K562 (cell line): Measurements from ENCODE around the gene CCR9. TPM values are rescaled to one million over a fixed set of nuclear protein-coding genes. Genes with fewer than 3 reads are reported as not detected.

Experiments
- ATAC-seq: fragments of 200-7000 bp; cut with Tn5 transposase; 3 replicates; pipeline ENCODE4 v1.9.1; 2020; ENCODE audit warnings: moderate library complexity
- BruUV-seq: library from RNA; stranded (reverse); fragments of 400-500 nt; replicated peaks from 2 replicates; lab custom pipeline; 2021; lab: Mats Ljungman, UMichigan
- CTCF ChIA-PET: fragments of 300-600 bp; formaldehyde crosslinking; extraction: SDS; loops from one replicate; lab custom pipeline; 2021; ENCODE audit warnings: low intra/inter-chr PET ratio; lab: Yijun Ruan, JAX
- POLR2A ChIA-PET: fragments of 300-600, 350-650 bp; sonication (Branson Sonifier 250); formaldehyde crosslinking; extraction: SDS; loops from one replicate; lab custom pipeline; 2021; ENCODE audit warnings: antibody characterized with exemption, inconsistent platforms; lab: Yijun Ruan, JAX
- DNase-seq, 4 experiments: peaks; one replicate each; pipeline versions ENCODE4 v3.0.0 to v3.0.0-alpha.2; 2011 to 2018; ENCODE audit warnings: low spot score in 3 of 4, mixed read lengths in 3 of 4; ENCODE audit errors: extremely low read depth in 1 of 4
- FAIRE-seq: peaks from 2 replicates; lab custom pipeline; 2011; peaks lifted over from hg19 to GRCh38; lab: Jason Lieb, UNC
- H2AFZ ChIP-seq: 2 replicates; pipeline ENCODE4 v1.6.0; 2011; ENCODE audit warnings: low read depth, low read length, control low read depth, inconsistent platforms
- H3K27ac ChIP-seq: fragments of 200-600 bp; 3 replicates; pipeline ENCODE4 v1.8.0; 2011; ENCODE audit warnings: low read depth, mild to moderate bottlenecking, control low read depth, inconsistent platforms, low read length, moderate library complexity, mixed read lengths; ENCODE audit errors: extremely low read depth
- H3K27me3 ChIP-seq, 2 experiments: fragments of 300-600 bp in 1 of 2; 2 replicates in 1 of 2; 3 replicates in 1 of 2; pipeline versions ENCODE4 v1.6.0 to v1.8.0; 2011; ENCODE audit warnings: inconsistent platforms in 2 of 2, low read length in 2 of 2, mild to moderate bottlenecking in 1 of 2, mixed read lengths in 1 of 2, moderate library complexity in 1 of 2; ENCODE audit not compliant: control insufficient read depth in 2 of 2, insufficient read depth in 2 of 2
- H3K36me3 ChIP-seq: fragments of 300-600 bp; 3 replicates; pipeline ENCODE4 v1.8.0; 2011; ENCODE audit warnings: mild to moderate bottlenecking, low read length, inconsistent platforms; ENCODE audit not compliant: control insufficient read depth, insufficient read depth
- H3K4me1 ChIP-seq, 2 experiments: fragments of 200-600 bp in 1 of 2; replicated peaks in 1 of 2; 2 replicates in 1 of 2; 3 replicates in 1 of 2; pipeline versions ENCODE4 v1.5.1 to v1.8.0; 2011; ENCODE audit warnings: inconsistent platforms in 2 of 2, low read length in 2 of 2, mild to moderate bottlenecking in 1 of 2, mixed read lengths in 1 of 2, moderate library complexity in 1 of 2; ENCODE audit not compliant: control insufficient read depth in 2 of 2, insufficient read depth in 2 of 2
- H3K4me2 ChIP-seq: 2 replicates; pipeline ENCODE4 v1.6.1; 2011; ENCODE audit warnings: low read length, control low read depth, inconsistent platforms, mixed read lengths; ENCODE audit not compliant: insufficient read depth
- H3K4me3 ChIP-seq: fragments of 200-600 bp; sonication (generic), shearing (Covaris generic); 2 replicates; pipeline ENCODE4 v1.5.1; 2016; ENCODE audit warnings: control low read depth, inconsistent platforms
- H3K79me2 ChIP-seq: fragments of 200-600 bp; 3 replicates; pipeline ENCODE4 v1.8.0; 2011; ENCODE audit warnings: low read length, inconsistent platforms; ENCODE audit not compliant: control insufficient read depth, insufficient read depth
- H3K9ac ChIP-seq, 2 experiments: 2 replicates each; pipeline versions ENCODE4 v1.6.0 to v1.6.1; 2011; ENCODE audit warnings: low read depth in 2 of 2, low read length in 2 of 2, control low read depth in 1 of 2, inconsistent platforms in 1 of 2, mild to moderate bottlenecking in 1 of 2, mixed read lengths in 1 of 2; ENCODE audit not compliant: insufficient read depth in 1 of 2
- H3K9me1 ChIP-seq: one replicate; pipeline ENCODE4 v1.6.0; 2011; ENCODE audit warnings: inconsistent platforms, mild to moderate bottlenecking, low read length, moderate library complexity; ENCODE audit not compliant: control insufficient read depth, insufficient read depth
- H3K9me3 ChIP-seq: replicated peaks from 2 replicates; pipeline ENCODE4 v1.5.1; 2011; ENCODE audit warnings: low read depth, low read length, inconsistent platforms; ENCODE audit not compliant: control insufficient read depth, insufficient read depth
- H4K20me1 ChIP-seq: replicated peaks from 2 replicates; pipeline ENCODE4 v1.6.1; 2011; ENCODE audit warnings: low read length, inconsistent platforms, mixed read lengths; ENCODE audit not compliant: control insufficient read depth, insufficient read depth
- ARNT ChIP-seq, 2 experiments: fragments of 450-650 bp; IDR thresholded peaks; 2 replicates each; pipeline ENCODE4 v1.6.1; 2016; ENCODE audit warnings: mild to moderate bottlenecking in 1 of 2
- CHD2 ChIP-seq: IDR thresholded peaks from 2 replicates; pipeline ENCODE4 v1.6.1; 2011; ENCODE audit warnings: low read depth, low read length
- CHD4 ChIP-seq: fragments of 200-600 bp; sonication (generic); IDR thresholded peaks from 3 replicates; pipeline ENCODE4 v1.6.1; 2012; ENCODE audit warnings: low read depth, mild to moderate bottlenecking, mixed read lengths, low read length, inconsistent platforms; ENCODE audit not compliant: insufficient read depth, insufficient replicate concordance, poor library complexity, severe bottlenecking
- EHMT2 ChIP-seq: fragments of 450-650 bp; IDR thresholded peaks from 2 replicates; pipeline ENCODE4 v1.6.1; 2018; ENCODE audit warnings: antibody characterized with exemption
- GATAD2B ChIP-seq: fragments of 450-650 bp; IDR thresholded peaks from 2 replicates; pipeline ENCODE4 v1.6.1; 2017; ENCODE audit warnings: mild to moderate bottlenecking, borderline replicate concordance
- KDM5B ChIP-seq: fragments of 200-600 bp; sonication (generic); IDR thresholded peaks from 2 replicates; pipeline ENCODE4 v1.6.1; 2012; ENCODE audit warnings: low read depth, mild to moderate bottlenecking, moderate library complexity, low read length, control low read depth, inconsistent platforms; ENCODE audit not compliant: insufficient replicate concordance
- LEF1 ChIP-seq: fragments of 450-650 bp; IDR thresholded peaks from 2 replicates; pipeline ENCODE4 v1.6.1; 2016; ENCODE audit warnings: mild to moderate bottlenecking
- NCOA4 ChIP-seq: fragments of 450-650 bp; IDR thresholded peaks from 2 replicates; pipeline ENCODE4 v1.6.1; 2018; ENCODE audit warnings: mild to moderate bottlenecking; ENCODE audit not compliant: partially characterized antibody
- SRSF1 ChIP-seq: fragments of 200-400 bp; formaldehyde crosslinking; IDR thresholded peaks from 2 replicates; pipeline ENCODE4 v1.6.1; 2017; ENCODE audit warnings: mild to moderate bottlenecking, low read depth, low read length, moderate library complexity
- TAF9B ChIP-seq: fragments of 450-650 bp; IDR thresholded peaks from 2 replicates; pipeline ENCODE4 v1.6.1; 2018; ENCODE audit warnings: mild to moderate bottlenecking; ENCODE audit not compliant: partially characterized antibody
- TARDBP ChIP-seq: fragments of 450-650 bp; IDR thresholded peaks from 2 replicates; pipeline ENCODE4 v1.6.1; 2016
- TOE1 ChIP-seq, 2 experiments: fragments of 450-650 bp in 1 of 2; sonication (generic) in 1 of 2; formaldehyde crosslinking in 1 of 2; IDR thresholded peaks; 2 replicates each; pipeline versions ENCODE4 v1.7.1 to v1.8.0; 2016 to 2022; ENCODE audit warnings: borderline replicate concordance in 2 of 2, mild to moderate bottlenecking in 2 of 2, antibody characterized with exemption in 1 of 2, inconsistent platforms in 1 of 2, low read depth in 1 of 2, missing genetic modification reagents in 1 of 2, moderate library complexity in 1 of 2
- ZC3H4 ChIP-seq: sonication (generic); formaldehyde crosslinking; IDR thresholded peaks from 2 replicates; pipeline ENCODE4 v1.9.0; 2021; ENCODE audit warnings: missing genetic modification reagents, borderline replicate concordance
- ZNF134 ChIP-seq: fragments of 250-450 bp; sonication (Bioruptor Pico); conservative IDR thresholded peaks from 2 replicates; pipeline ENCODE4 v1.4.0; 2020
- WGBS: fragments of 100-300 bp; shearing (Covaris generic); methylation state at CpG from one replicate; pipeline ENCODE4 v1.1.6; 2016; ENCODE audit warnings: low coverage, mixed read lengths; ENCODE audit not compliant: insufficient coverage; ENCODE audit errors: missing lambda C conversion rate; 5-methylcytosine and 5-hydroxymethylcytosine counted together
- in situ Hi-C: fragments of 300-500 bp; cut with MboI; formaldehyde crosslinking; loops from 4 replicates; pipeline ENCODE4 v1.15.0; 2018; ENCODE audit warnings: inconsistent platforms, mixed read lengths
- intact Hi-C: fragments of 100-400 bp; cut with micrococcal nuclease; formaldehyde crosslinking; loops from 2 replicates; pipeline ENCODE4 v1.14.2; 2022
- polyA plus RNA-seq, 8 experiments: library from polyadenylated mRNA; depleted of rRNA in 4 of 8; stranded (reverse) in 5 of 8; unstranded in 3 of 8; fragments of >200 nt; fragmentation: Nextera tagmentation in 2 of 8; fragmentation: Illumina TruSeq in 1 of 8; extraction: Ambion mirVana in 2 of 8; extraction: Trizol in 1 of 8; gene quantifications; 2 replicates each; pipeline versions ENCODE4 v1.2.1 to v1.2.3, GENCODE V29; 2011 to 2014; ENCODE audit warnings: inconsistent platforms in 1 of 8, missing spikeins in 1 of 8
- total RNA-seq, 7 experiments: library from RNA; depleted of rRNA in 6 of 7; stranded (reverse); fragments of >200 nt in 6 of 7; fragmentation: Illumina TruSeq in 2 of 7; extraction: Trizol in 2 of 7; gene quantifications; 2 replicates each; pipeline versions ENCODE4 v1.2.1 to v1.2.3, GENCODE V29; 2011 to 2021; ENCODE audit warnings: low replicate concordance in 1 of 7
- TF ChIP-seq, protein P1 (sequence below): IDR thresholded peaks from 2 replicates; pipeline ENCODE4 v1.6.1; 2016; ENCODE audit warnings: missing genetic modification characterization, missing compliant biosample characterization

The CCR9 gene
- total and polyA plus RNA-seq, 9 of the 15 experiments (the other 6 are each of a cell fraction or from before 2014, with no cell fraction given), result not detected

DNA sequence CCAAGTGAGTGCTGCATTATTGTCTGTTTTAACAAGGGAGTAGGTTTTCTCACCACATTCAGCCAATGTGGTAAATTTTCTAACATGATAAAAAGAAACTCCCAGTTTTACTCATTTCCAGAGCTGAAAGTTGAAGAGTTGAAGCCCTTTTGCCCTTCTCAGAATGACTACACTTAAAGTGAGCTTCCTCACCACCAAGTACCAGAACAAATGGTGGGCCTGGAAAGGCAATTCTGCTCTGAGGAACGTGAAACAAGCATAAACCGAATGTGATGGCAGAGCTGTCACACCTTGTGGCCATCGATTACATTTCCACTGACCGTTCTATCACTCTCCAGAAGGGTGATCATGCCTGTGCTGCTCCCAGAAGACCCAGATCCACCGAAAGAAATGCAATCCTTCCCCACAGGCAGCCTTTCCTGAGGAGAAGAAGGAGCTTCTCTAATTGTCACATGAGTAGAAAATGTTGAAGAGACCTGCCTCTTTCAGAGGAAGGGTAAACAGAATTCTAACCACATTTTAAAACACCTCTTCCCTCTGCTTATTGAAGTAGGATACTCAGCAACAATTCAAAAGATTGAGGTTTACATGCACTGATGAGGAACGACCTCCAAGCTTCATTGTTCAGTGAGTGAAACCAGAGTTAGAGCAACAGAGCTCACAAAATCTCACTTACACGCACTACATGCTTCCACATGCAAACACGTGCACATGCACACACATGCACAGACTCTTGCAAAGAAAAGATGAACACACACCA is 21.4 kb upstream of the CCR9 start (continued):
- TF ChIP-seq ZC3H4 (CRISPR knock-in tag) (no peak), TOE1 (IDR thresholded peaks at IDR 0.05; ENCODE audit: borderline replicate concordance) (no peak), TOE1 (CRISPR knock-in tag; IDR thresholded peaks at IDR 0.05; ENCODE audit: borderline replicate concordance, low read depth) (no peak), ARNT (IDR thresholded peaks at IDR 0.05) (no peak), TAF9B (no peak), ZNF134 (peak; percentile 99)

DNA sequence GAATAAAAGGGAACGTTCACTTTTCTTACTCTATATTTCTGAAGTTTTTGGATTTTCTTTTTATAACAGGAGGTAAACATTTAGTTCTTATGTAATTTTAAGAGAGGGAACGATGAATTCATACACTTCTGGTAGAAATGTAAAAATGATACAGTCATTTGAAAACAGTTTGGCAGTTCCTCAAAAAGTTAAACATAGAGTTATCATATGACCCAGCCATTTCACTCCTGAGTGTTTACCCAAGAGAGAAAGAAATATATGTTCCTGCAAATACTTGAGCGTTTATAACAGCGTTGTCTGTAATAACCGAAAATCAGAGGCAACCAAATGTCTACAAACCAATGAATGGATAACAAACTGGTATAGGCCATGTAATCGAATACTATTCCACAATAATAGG is 20.8 kb upstream of the CCR9 start:
- Histone ChIP-seq H3K4me2 (no peak overlapping the region), H4K20me1 (no peaks in the 10 kb centered on the region), H3K9me3 (peaks cover 4% of the 10 kb centered on the region), H3K27me3 (peaks cover 2 to 11% of the 10 kb centered on the region in 2 experiments; a peak in 3 of 5 replicates), H2AFZ (peak overlapping the region; percentile 80), H3K9me1 (no peaks in the 10 kb centered on the region), H3K9ac (no peak overlapping the region), H3K27ac (no peak overlapping the region), H3K79me2 (no peaks in the 10 kb centered on the region), H3K4me3 (no peak overlapping the region), H3K4me1 (peaks cover 0 to 11% of the 10 kb centered on the region in 2 experiments; a peak in 2 of 5 replicates), H3K36me3 (no peaks in the 10 kb centered on the region)
- DNase-seq (no peak), ATAC-seq (no peak), FAIRE-seq (no peak)
- intact Hi-C loops, result no loop called here
- 6% methylated on average over 6 of the region's 6 CpGs for WGBS
- BruUV-seq, result no TSS peak
- CTCF ChIA-PET, result no interaction called here
- POLR2A ChIA-PET, result interaction anchor here (0.7 to 1.1 kb wide), 2 partner anchors 454 to 664 kb away, joined by 3 read pairs; no protein-coding TSS in a partner anchor
- in situ Hi-C loops, result no loop called here
- TF ChIP-seq, protein P1, sequence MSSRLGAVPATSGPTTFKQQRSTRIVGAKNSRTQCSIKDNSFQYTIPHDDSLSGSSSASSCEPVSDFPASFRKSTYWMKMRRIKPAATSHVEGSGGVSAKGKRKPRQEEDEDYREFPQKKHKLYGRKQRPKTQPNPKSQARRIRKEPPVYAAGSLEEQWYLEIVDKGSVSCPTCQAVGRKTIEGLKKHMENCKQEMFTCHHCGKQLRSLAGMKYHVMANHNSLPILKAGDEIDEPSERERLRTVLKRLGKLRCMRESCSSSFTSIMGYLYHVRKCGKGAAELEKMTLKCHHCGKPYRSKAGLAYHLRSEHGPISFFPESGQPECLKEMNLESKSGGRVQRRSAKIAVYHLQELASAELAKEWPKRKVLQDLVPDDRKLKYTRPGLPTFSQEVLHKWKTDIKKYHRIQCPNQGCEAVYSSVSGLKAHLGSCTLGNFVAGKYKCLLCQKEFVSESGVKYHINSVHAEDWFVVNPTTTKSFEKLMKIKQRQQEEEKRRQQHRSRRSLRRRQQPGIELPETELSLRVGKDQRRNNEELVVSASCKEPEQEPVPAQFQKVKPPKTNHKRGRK (tag), result no peak
- TF ChIP-seq EHMT2 (no peak), CHD2 (no peak), LEF1 (no peak), NCOA4 (no peak), KDM5B (no peak), GATAD2B (no peak), TARDBP (no peak), CHD4 (no peak), SRSF1 (no peak)
